NCI-H187 treated with DMSO at 0.1 percent for 48 hours (cell line): ENCODE measurements around the gene DOCK2.
"Not testable (repeated sequence)": the region's sequence is repeated elsewhere in the genome, so short reads cannot be mapped to it uniquely, and the experiment has no call there.

ENCODE experiments used
- DNase-seq: peaks from one replicate; lab custom pipeline; 2025; lab: John Stamatoyannopoulos, UW

Gene DOCK2

DNA sequence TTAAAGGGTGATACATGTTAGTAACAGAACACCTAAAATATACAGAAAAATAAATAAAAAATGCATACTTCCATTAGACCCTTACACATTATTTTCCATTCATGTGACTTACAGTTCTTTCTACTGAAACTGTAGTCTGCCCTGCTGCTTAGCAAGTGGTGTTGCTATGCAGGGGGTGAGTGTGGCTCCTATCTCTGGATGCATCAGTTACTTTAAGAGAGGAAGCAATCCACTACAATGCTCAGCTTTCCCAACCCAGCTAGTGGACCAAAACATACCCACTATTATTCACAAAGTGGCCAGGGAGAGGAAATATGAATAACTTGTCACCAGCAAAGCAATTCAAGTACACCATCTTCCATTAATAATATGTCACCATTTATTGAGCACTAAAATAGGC lies 121.8 kb downstream of the DOCK2 start:
- DNase-seq, result no peak

DNA sequence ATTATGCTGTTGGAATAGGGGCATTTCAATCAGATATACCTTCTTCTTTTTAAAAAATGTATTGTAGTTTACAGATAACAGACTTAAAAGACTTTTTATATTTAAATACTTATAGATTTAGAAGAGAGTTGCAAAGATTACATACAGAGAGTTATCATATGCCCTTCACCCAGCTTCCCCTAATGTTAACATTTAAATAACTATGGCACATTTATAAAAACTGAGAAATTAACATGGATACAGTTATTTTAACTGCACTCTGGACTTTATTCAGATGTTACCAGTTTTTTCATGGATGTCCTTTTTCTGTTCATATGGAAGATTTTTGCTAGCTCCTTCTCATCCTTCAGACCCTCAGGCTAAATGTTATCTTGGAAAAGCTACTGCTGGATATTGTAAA lies 123.2 kb downstream of the DOCK2 start:
- no peak for DNase-seq

DNA sequence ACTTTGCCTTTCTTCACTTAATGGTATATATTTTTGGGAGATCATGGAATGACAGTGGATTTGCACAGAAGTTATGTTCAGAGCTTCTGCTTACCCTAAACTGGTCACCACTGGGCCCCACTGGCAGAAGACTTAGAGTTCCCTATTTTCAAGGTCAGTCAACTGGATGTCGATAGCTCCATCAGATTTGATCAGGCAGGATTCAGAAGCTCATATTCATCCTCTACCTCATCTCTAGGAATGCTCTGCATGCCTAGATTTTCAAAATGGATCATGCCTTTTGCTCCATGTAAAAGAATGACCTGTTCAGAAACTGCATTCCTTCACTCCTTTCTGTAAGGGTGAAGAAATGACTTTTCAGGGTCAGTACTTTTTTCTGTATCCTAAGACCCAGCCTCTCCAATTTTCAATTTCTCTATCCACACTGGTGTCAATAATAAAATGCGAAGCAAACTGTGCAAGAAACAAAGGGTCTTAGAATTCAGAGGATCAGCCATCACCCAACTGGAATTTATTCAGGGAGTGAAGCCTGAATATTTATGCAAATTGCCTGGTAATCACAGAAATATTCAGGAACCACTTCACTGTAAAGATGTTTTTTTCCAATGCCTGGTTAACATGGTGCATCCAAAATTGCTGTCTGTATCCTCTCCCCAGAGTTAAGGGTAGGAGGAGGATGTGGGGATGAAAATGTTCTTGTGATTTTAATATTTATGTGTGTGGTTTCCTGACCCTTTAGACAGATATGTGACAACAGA lies 125.4 kb downstream of the DOCK2 start:
- no peak for DNase-seq

DNA sequence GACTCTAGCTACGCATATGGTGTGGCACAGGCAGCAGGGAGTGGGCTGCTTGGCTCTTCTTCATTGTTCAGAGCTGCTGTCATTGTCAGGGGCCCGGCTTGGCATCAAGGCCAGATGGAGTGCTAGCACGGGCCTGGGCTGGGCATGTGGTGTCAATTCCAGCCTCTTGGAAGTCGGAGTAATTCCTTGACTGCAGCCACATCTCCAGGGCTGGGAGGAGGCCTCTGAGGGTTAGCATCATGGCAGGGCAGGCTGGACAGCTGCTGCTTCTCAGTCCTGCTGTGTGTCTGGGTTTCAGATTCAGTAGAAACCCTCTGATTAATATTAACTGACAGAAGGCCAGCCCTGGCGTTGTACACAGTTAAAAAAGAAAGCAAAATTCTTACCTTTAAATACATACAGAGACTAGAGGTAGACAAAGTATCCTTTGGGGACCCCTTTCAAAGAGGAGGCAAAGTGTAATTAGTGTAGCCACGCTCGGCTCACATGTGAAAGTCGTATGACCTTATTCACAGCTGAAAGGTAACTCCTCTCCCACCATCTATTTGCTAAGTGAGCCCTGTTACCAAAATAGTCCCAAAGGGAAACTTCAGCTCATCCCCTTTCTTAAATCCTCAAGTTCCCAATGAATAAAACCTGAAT lies 126.4 kb downstream of the DOCK2 start:
- no peak for DNase-seq

DNA sequence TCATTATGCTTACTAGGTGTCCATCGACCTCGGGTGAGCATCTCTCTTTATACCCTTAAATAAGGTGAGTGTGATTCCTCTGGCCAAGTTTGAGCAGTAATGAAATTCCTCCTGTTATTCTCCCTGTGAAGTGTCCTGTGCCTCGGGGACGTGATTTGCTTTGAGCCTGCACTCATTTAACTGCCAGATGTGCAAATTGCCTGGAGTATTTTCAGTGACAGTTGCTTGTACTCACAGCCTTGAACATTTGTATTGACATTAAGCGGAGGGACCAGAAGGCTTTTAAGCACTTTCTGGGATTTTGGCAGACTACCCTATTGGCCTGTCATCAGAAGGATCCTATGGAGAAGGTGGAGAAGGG lies 126.9 kb downstream of the DOCK2 start:
- no peak for DNase-seq

DNA sequence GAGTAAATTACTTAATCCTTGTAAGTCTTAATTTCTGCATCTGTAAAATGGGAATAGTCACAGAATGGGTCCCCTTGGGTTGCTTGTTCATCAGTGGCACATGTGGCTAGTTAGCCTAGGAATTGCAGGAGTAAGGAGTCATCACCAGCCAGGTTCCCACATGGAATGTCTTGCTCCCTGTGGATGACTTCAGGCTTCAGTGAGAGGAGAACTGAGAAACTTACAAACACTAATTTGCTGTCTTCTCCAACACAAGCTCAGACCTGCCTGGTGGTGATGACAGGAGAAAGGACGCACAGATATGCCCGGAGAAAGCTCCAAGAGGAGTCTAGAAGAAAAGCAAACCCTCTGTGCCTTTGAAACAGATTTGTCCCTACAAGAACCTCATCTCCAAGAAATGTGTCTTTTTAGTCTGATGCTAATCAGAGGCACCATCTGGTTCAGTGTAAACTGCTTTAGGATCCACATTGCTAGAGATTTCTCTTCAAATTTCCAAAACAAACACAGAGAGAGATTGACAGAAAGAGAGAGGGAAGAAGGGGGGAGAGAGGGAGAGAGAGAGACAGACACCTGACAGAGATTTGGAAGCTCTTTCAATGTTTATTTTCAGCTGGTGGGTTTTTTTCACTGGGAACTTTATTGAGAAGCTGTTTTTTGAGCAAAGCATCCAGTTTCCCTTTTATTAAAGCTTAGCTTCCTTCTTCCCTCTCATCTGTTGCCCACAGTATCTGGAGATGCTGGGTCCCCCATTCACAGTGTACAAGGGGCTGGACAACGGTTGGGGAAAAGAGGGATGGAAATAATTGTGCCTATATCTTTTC lies 128.3 kb downstream of the DOCK2 start:
- DNase-seq, result no peak

DNA sequence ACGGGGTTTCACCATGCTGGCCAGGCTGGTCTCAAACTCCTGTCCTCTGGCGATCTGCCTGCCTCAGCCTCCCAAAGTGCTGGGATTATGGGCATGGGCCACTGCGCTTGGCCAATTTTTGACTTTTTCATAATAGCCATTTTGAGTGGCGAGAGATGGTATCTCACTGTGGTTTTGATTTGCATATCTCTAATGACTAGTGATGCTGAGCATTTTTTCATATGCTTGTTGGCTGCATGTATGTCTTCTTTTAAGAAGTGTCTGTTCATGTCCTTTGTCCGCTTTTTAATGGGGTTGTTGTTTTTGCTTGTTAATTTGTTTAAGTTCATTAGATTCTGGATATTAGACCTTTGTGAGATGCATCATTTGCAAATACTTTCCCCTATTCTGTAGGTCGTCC lies 129.9 kb downstream of the DOCK2 start:
- not testable (repeated sequence) for DNase-seq

DNA sequence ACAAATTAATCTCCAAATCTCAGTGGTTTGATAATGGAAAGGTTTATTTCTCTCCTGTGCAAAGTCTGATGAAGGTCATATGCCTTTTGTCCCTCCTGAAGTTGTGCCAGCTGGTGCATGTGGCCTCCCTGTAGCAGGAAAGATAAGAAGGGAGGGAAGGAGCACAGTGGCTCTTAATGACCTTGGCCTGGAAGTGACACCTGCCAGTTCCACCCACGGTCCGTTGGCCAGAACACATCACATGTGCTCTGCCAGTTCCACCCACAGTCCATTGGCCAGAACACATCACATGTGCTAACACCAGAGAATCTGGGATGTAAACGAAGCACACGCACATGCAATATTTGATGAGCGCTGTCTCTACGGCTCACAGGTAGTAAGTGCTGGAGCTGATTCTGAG lies 130.9 kb downstream of the DOCK2 start:
- DNase-seq, result no peak

DNA sequence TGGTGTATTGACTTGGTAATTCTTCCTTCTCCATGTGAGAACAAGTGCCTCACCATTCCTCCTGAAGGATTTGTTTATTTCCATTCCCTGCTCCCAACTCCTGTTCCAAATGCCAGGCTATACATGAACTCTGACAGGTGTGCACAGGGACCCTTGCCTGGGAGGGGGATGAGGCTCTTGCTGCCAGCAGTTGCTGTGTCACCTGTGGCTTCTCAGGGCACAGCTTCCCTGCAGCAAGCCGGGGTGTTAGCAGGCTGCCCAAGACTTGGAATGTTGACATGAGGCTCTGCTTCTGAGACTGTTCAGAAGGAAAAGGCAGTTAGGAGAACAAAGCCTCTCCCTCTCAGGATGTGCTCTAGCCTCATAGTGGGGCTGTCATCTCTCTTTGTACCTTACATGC lies 131.3 kb downstream of the DOCK2 start:
- no peak for DNase-seq

DNA sequence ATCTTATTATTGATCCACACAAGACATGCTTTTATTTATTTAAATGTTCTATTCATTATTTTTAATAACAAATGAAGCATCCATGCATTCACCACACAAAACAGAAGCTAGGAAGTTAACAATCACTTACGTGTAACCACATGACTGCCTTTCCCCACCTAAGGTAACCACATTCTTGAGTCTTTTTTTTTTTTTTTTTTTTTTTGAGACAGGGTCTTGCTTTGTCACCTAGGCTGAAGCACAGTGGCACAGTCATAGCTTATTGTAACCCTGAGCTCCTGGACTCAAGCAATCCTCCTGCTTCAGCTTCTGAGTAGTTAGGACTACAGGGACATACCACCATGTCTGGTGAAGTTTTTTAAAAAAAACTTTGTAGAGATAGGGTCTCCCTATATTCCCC lies 133.0 kb downstream of the DOCK2 start:
- no peak for DNase-seq

DNA sequence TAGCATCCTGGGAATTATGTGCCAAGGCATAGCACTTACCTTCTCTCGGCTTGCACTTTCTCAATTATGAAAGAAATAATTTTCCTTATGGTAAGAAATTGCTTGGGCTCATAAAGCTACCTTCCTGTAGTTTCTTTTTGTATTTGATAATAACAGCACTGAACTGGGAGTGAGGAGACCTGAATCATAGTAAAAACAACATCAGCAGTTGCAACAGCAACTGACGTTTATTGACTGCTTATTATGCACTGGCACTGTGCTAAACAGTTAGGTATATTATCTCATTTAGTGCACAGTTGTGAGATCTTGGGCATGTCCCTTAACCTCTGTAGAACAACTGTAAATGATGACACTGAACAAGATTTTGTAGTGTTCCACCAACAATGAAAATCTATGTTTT lies 135.2 kb downstream of the DOCK2 start:
- no peak for DNase-seq

DNA sequence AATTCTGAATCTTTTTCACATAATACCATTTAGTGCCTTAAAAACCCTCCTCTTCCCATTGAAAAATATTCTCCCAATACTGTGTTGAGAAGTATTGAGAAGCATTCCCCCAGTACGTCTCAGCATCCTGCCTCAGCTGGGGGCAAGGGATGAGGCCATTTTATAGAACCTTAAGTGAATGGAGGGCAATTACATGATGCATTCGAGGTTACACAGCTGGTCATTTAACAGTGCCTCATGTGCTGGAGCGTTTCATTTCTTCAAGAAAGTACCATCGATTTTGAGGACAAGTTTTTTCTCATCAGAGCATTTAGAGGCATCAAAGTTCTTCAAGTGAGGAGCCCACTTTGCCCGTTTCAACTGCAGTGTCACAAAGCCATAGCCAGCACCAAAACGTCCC lies 135.6 kb downstream of the DOCK2 start:
- DNase-seq, result no peak

DNA sequence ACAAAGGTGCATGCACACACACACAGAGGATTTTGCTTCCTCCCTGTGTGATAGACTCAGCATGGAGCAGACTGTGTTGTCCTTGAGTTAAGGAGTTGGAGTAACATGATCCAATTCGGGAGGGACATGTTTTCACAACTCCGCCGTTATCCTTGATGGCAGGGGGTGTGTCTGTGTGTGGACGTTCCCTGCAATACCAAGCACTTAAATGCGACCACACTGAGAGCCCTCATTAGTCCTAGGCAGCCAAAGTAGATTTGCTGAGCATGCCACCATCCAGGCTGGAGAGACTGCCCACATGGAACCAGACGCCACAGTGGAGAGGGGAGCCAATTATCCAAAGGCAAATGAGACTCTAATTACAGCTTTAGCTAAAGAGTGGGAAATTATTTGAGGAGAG lies 140.1 kb downstream of the DOCK2 start:
- peak; percentile 29 for DNase-seq

DNA sequence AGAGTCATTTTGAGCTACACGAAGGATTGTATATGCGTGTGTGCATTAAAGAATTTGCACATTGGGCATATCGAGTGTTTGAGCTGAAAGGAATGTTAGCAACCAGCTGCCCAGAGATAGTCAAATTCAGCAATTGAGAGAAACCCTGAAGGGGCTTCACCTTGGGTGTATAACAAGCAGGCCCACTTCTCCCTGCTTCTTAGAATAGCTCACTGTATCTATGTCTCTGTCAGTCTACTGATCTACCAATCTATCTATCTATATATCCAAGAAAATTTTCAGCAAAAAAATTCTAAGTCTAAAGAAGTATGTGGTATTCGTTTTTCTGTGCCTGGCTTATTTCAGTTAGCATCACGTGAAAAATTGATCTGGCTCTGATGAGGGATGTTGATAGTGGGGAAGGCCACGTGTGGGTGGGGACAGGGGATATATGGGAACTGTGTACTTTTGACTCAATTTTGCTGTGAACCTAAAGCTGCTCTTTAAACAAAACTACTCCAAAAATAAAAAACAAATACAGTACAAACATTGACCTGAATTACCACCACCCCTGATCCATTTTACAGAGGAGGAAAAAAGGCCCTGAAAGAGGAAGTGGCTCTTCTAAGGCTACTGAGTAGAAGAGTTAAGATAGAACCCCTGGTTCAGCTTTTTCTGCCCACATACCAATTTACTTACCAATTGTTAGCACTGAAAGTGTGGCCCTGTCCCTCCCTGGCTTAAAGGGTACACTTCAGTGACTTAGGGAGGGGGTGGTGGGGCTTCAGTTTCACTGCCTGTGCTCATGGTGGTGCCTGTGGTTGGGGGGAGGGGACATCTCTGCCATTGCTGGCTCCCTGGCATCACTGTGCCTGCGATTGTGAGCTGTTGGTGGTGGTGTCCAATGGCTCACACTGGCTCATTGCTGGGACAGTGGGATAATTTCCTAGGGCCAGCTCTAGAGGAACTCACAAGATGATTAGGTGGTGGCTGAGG lies 141.8 kb downstream of the DOCK2 start:
- DNase-seq, result no peak

DNA sequence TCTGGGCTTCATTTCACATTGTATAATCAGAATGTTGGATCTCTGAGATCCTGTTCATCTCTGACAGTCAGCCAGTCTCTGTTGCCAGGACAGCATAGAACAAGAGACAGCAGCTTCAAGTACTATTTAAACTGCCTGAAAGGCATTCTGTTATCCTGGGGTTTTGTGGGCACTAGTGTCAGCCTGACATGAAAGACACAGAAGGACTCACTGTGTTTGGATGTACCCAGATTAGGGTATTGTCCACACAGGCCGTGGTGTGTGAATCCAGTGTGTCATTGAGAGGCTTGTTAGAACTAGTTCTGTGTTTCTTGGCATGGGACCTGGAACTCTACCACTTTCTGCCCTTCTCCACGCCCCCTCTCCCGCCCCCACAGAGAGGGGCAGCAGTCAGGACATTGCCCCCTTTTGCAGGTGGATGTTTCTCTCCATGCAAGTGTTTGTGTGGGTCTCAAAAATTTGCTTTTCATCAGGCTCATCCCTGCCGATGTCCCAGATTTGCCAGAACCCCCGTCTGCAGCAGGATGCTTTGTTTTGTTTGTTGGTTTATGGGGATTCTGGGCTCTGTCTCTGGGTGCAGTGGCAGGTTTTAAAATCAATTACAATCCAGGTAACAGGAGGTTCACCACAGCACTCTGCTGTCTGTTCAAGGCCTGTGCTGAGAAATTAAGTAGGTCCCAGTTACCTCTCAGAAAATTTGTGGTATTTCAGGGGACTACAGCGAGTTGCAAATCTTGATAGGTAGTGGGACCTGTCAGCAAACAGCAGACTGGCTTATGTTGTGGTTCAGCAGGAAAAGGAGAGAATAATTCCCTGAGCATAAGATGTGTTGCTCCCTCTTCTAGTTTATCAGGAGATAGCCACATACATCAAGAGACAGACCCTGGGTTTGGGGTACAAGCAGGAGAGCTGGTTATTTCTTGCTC lies 144.6 kb downstream of the DOCK2 start:
- no peak for DNase-seq

DNA sequence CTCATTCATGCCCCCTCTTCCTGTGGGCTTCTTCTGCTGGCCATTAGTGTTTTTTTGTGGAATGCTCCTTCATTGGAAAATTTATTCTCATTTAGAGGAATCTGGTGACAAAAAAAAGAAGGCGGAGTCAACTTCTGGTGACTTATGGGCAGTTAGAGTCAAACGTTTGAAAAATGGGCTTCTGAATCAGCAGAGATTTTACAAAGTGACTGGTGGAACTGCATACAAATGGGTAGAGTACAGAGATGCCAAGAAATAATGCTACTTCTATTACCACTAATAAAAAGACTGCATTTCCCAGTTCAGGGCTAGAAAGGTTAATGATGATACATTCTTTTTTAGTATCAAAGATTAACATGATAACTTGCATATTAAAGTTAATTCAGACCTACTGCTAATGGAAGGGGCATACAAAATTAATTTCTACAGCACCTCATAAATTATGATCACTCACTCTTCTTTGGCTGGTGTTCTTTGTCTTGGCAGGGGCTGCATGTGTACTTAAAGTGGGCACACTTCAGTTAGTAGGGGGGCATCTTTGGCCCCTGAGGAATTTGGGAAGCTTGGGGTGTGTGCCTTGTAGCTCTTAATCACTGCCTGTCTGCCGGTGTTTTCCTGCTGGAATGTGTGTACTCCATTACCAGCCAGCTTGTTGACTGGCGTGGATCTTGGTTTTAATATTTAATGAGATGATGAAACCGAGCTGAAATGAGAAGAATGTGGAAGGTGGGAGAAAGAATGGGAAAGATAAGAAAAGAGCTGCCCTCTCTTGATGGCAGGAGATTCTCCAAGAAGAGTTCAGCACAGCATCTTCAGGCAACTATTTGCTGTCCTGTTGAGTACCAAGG lies 148.9 kb downstream of the DOCK2 start:
- DNase-seq, result no peak

DNA sequence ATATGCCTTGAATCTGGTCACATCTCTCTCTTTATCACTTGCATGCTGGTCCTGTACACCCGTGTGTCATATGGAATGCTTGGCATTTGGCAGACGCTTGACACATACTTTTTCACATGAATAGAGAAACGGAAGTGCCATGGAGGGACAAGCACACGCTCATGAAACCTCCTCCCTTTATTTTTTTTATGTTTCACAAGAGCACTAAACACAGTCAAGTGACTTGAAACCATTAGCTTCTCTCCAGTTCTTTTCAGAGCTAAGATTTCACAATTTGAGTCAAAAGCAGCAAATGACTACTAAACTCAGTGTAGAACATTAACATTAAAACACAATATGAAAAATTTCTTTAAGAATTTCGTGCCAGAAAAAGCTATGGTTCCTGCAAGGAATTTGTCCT lies 151.1 kb downstream of the DOCK2 start:
- DNase-seq, result no peak

DNA sequence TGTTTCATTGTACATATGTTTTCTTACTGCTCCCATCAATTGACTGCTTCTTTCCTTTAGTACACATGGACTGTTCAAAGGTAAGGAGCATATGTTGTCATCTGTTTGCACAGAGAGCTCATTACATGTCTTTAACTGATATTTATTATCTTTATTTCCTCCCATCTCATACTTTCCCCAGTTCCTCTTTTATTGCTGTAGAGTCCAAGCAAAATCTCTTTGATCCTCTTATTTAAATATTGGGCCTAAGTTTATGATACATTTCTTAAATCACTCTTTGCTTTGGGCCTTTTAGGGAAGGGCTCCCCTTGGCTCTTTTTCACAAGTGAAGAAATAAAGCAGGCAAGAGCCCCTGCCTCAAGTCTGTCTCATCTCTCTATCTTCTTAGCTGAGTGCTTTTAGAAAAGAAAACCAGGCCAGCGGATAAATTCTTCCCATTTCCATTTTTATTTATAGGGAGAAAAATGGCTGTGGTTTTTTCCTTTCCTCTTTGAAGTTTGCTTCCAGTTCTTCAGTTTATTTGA lies 152.4 kb downstream of the DOCK2 start:
- DNase-seq, result no peak

DNA sequence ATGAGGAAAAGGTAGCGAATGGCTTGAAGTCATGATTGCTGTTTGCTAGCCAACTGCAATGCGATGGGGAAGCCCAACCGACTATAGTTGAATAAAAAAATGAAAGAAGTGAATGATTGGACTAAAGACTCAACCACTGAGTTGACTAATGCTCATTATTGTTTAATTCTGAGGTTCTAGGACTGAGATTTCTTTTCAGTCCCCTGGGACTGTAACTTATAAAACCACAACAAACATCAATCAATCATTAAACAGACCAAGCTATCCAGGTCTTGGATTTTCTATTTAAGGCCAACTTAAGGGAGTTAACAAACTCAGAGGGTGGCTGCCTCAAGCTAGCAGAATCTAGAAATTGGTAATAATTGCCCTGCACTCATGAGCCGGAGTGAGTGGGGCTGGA lies 154.2 kb downstream of the DOCK2 start:
- no peak for DNase-seq

DNA sequence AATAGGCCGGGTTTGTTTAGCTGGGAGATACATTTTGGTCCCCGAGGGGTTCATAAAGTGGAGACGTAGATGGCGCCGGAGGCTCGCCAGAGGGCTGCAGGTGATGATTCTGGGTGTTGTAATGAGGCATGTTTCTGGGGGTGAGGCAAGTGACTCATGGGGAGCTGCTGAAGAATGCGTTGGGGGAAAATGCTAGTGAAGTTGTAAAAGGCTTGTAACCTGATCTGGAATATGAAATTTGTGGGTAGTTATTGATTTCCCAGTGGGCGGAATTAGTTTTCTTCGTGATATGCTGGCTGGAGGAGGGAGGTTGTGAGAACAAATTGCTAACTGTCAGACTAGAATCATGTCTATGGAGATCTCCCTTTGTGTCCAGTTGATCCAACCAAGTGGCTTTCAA lies 158.3 kb downstream of the DOCK2 start:
- DNase-seq, result no peak
